GM10266 (cell line): ENCODE measurements around the gene MATN1.

Experiments
- DNase-seq: peaks from one replicate; pipeline ENCODE4 v3.0.0; 2012; ENCODE audit errors: extremely low spot score
- TF ChIP-seq, protein P1 (sequence below): IDR thresholded peaks from 2 replicates; pipeline ENCODE4 v1.5.1; 2012; ENCODE audit warnings: mild to moderate bottlenecking, low read depth; ENCODE audit not compliant: control insufficient read depth, insufficient read depth; ENCODE audit errors: missing control alignments

The MATN1 gene

DNA sequence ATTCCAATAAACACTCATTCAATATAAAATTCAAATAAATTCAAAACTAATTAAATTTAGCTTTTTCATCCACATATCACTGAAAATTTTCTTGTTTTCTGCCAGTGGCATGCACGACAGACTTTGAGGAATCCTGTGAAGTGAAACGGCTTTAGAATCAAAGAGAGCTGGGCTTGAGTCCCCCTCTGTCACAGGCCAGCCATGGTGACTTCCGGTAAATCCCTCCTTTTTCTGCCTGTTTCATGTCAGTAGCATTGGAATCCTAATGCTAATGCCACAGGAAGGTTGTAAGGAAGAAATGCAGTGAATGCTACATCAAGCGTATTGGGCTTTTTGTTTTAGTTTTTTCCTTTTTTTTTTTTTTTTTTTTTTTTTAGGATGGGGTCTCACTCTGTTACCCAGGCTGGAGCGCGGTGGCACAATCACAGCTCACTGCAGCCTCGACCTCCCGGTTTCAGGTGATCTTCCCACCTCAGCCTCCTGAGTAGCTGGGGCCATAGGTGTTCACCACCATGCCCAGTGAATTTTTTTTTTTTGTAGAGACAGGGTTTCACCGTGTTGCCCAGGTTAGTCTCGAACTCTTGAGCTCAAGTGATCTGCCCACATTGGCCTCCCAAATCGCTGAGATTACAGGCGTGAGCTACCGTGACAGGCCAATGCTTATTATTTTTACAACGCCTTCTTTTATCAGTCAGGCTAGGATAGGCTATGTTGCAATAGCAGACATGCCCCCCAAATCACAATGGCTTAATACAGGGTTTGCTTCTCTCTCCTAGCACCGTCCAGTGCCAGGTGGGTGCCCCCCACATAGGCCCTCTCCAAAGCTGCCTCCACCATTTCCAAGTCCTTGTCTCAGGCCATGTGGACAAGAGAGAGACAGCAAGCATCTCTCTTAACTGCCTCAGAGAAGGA is 3.6 kb upstream of the MATN1 start:
- no peak for DNase-seq
- TF ChIP-seq, protein P1, sequence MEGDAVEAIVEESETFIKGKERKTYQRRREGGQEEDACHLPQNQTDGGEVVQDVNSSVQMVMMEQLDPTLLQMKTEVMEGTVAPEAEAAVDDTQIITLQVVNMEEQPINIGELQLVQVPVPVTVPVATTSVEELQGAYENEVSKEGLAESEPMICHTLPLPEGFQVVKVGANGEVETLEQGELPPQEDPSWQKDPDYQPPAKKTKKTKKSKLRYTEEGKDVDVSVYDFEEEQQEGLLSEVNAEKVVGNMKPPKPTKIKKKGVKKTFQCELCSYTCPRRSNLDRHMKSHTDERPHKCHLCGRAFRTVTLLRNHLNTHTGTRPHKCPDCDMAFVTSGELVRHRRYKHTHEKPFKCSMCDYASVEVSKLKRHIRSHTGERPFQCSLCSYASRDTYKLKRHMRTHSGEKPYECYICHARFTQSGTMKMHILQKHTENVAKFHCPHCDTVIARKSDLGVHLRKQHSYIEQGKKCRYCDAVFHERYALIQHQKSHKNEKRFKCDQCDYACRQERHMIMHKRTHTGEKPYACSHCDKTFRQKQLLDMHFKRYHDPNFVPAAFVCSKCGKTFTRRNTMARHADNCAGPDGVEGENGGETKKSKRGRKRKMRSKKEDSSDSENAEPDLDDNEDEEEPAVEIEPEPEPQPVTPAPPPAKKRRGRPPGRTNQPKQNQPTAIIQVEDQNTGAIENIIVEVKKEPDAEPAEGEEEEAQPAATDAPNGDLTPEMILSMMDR = no peak

GRCh38 chr1:30726236-30726635 is 2.9 kb upstream of the MATN1 start:
- TF ChIP-seq, protein P1 = no peak
- no peak for DNase-seq

- TF ChIP-seq, protein P1 = no peak
- no peak for DNase-seq
Measured at GRCh38 chr1:30725450-30726095, 2.2 kb upstream of the MATN1 start.

DNA sequence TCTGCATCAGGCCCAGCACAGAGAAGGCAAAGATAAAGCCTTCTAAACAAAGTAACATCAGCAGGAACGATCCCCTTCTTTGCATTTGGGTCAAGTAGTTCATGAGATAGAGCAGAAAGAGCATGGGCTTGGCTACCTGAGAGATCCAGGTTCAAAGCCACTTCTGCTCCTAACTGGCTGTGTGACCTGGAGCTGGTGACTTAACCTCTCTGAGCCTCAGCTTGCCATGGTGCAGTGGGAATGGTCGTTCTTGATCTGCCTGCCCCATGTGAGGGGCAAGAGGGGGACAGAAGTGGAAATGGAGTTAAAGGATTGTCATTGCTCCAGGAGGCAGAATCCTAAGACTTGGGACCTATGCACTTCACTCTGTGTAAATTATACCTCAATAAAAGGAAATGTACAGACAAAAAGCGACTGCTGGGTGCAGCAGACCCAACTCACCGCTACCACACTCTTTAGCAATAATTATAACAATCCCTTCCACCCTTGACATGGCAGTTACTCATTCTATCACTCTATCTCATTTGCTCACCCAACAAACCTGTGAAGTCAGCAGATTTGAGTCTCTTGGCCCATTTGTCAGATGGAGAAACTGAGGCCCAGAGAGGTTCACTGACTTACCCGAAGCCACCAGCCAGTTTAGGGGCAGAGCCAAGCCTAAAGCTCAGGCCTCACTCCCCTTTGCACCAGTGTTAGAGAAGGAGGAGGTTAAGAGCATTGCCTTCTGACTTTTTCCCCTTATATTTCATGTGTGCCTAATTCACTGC is 1.5 kb upstream of the MATN1 start:
- TF ChIP-seq, protein P1 = no peak

DNA sequence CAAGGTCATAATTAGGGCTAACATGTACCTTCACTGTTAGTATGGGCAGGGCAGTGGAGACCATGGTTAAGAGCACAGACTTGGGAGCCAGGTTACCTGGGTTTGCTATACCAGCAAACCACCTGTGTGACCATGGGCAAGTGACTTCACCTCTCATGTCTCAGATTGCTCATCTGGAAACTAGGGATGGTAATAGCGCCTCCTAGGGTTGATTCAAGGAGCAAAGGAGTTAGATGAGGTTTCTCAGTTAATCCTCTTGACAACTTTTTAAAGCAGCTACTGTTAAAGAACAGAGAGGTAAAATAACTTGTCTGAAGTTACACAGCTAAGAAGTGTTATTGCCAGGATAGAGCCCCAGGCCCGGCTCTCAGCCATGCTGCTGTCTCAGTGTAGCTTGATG is 790 bp upstream of the MATN1 start:
- TF ChIP-seq, protein P1 = no peak
- DNase-seq = no peak

More for the DNA sequence above, 1.5 kb upstream of the MATN1 start:
- no peak for DNase-seq

DNA sequence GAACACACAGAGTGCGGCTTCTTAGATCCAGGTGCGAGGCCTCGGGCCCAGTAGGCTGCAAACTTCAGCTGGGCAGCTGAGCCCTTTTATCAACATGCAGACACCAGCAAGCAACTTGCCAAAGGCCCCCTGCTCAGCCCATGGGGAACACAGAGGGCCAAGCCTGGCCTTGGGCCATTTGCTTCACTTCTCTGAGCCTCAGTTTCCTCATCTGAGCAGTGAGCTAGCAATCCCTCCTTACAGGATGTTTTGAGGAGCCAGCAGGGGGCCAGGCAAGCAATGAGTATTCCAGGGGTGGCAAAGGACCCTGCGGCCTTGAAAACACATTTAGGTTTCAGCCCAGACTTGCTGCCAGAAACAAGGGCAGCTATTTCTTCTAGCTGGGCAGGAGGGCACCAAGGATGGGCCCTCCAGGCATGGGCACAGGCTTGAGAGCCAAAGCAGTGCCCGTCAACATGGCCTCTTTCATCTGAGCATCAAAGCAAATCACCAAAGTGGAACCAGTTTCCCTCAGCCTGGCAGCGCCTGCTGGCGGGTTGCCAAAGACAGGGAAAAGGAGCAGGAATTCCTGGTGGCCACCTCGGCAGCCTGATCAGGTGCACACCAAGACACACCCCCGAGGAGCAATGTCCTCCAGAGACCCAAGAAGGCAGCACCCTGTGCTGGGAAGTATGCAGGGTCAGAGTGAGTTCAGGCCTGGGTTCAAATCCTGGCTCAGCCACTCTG is 1.4 kb downstream of the MATN1 start:
- TF ChIP-seq, protein P1 = no peak
- DNase-seq = no peak
